ENCODE results near the gene NUP35.
"Not testable (repeated sequence)": the region's sequence is repeated elsewhere in the genome, so short reads cannot be mapped to it uniquely, and the experiment has no call there.

NUP35 gene

GRCh38 chr2:183148955-183149354 is 24.7 kb downstream of the NUP35 start:
- DNase-seq: no peak

- no peak for DNase-seq
These were observed 25.2 kb downstream of the NUP35 start for GRCh38 chr2:183149489-183149888.

- DNase-seq: not testable (repeated sequence)
These were observed 28.0 kb downstream of the NUP35 start for GRCh38 chr2:183152280-183152679.

GRCh38 chr2:183153967-183154366 is 29.7 kb downstream of the NUP35 start:
- DNase-seq: no peak

- DNase-seq: not testable (repeated sequence)
These were observed 30.5 kb downstream of the NUP35 start for GRCh38 chr2:183154772-183155171.

- no peak for DNase-seq
These were observed 32.9 kb downstream of the NUP35 start for GRCh38 chr2:183157131-183157530.

GRCh38 chr2:183162362-183162761 is 38.1 kb downstream of the NUP35 start:
- DNase-seq: no peak

GRCh38 chr2:183163821-183164649 is 39.8 kb downstream of the NUP35 start:
- DNase-seq: no peak

GRCh38 chr2:183164650-183165015 is 40.4 kb downstream of the NUP35 start:
- DNase-seq: no peak

GRCh38 chr2:183166210-183166609 is 42.0 kb downstream of the NUP35 start:
- no peak for DNase-seq

GRCh38 chr2:183166976-183167375 is 42.7 kb downstream of the NUP35 start:
- not testable (repeated sequence) for DNase-seq

GRCh38 chr2:183172220-183172887 is 48.1 kb downstream of the NUP35 start:
- DNase-seq: no peak

GRCh38 chr2:183179156-183179555 is 54.9 kb downstream of the NUP35 start:
- no peak for DNase-seq

- DNase-seq: no peak
These were observed 61.3 kb downstream of the NUP35 start for GRCh38 chr2:183185534-183185933.

- no peak for DNase-seq
These were observed 62.1 kb downstream of the NUP35 start for GRCh38 chr2:183186296-183186695.

- no peak for DNase-seq
These were observed 62.5 kb downstream of the NUP35 start for GRCh38 chr2:183186766-183187165.

GRCh38 chr2:183192343-183192742 is 68.1 kb downstream of the NUP35 start:
- DNase-seq: no peak

GRCh38 chr2:183193904-183194303 is 69.7 kb downstream of the NUP35 start:
- DNase-seq: no peak

GRCh38 chr2:183195397-183195796 is 71.2 kb downstream of the NUP35 start:
- DNase-seq: no peak

GRCh38 chr2:183195998-183196409 is 71.8 kb downstream of the NUP35 start:
- no peak for DNase-seq

GRCh38 chr2:183204397-183204796 is 80.2 kb downstream of the NUP35 start:
- no peak for DNase-seq

- no peak for DNase-seq
These were observed 82.9 kb downstream of the NUP35 start for GRCh38 chr2:183207110-183207509.

GRCh38 chr2:183209395-183210028 is 85.3 kb downstream of the NUP35 start:
- no peak for DNase-seq
